Heart right ventricle (tissue), 16 donors: ENCODE measurements around the gene MARCO. TPM values are rescaled to one million over a fixed set of nuclear protein-coding genes. Genes with fewer than 3 reads are reported as not detected.

Experiments
- ATAC-seq, 8 donors: fragments of 200-7000 bp; cut with Tn5 transposase; one replicate each; pipeline ENCODE4 v1.9.1; 2020; ENCODE audit warnings: mild to moderate bottlenecking in 8 of 8, moderate library complexity in 8 of 8, moderate number of reproducible peaks in 1 of 8
- DNase-seq, 2 donors: peaks; one replicate each; pipeline ENCODE4 v3.0.0-alpha.2; 2020
- H3K27ac ChIP-seq, 10 donors: fragments of 200-600 bp; sonication (generic) in 2 of 10; one replicate each; pipeline versions ENCODE4 v1.5.0 to v1.8.0; 2020 to 2022; ENCODE audit warnings: mild to moderate bottlenecking in 3 of 10
- H3K27me3 ChIP-seq, 7 donors: fragments of 200-600 bp; one replicate each; pipeline ENCODE4 v1.8.0; 2021 to 2022; ENCODE audit warnings: mild to moderate bottlenecking in 2 of 7
- H3K36me3 ChIP-seq, 9 donors: fragments of 200-600 bp; sonication (generic) in 1 of 9; one replicate each; pipeline versions ENCODE4 v1.5.0 to v1.8.0; 2020 to 2022; ENCODE audit warnings: mild to moderate bottlenecking in 2 of 9
- H3K4me1 ChIP-seq, 9 donors: fragments of 200-600 bp; sonication (generic) in 1 of 9; one replicate each; pipeline versions ENCODE4 v1.5.0 to v1.8.0; 2020 to 2022; ENCODE audit warnings: mild to moderate bottlenecking in 4 of 9
- H3K4me3 ChIP-seq, 10 donors: fragments of 200-600 bp; sonication (generic) in 2 of 10; one replicate each; pipeline versions ENCODE4 v1.5.0 to v1.8.0; 2020 to 2022; ENCODE audit warnings: mild to moderate bottlenecking in 7 of 10, moderate library complexity in 2 of 10
- H3K9me3 ChIP-seq, 11 donors: fragments of 200-600 bp in 10 of 11; sonication (generic) in 2 of 11; one replicate each; pipeline versions ENCODE4 v1.5.0 to v1.8.0; 2013 to 2022; ENCODE audit warnings: mild to moderate bottlenecking in 2 of 11, control low read depth in 1 of 11, moderate library complexity in 1 of 11
- CTCF ChIP-seq, 9 donors: fragments of 200-600 bp; sonication (generic) in 2 of 9; IDR thresholded peaks; one replicate each; pipeline versions ENCODE4 v1.5.0 to v1.8.0; 2021 to 2022; ENCODE audit warnings: antibody characterized with exemption in 9 of 9, mild to moderate bottlenecking in 5 of 9, moderate library complexity in 1 of 9
- WGBS, 2 donors: extraction: QIAGEN DNeasy Blood & Tissue Kit; methylation state at CpG; one replicate each; pipeline ENCODE4 v1.1.7; 2013; ENCODE audit warnings: inconsistent platforms in 1 of 2; 5-methylcytosine and 5-hydroxymethylcytosine counted together
- intact Hi-C, 10 donors: fragments of 100-400 bp; cut with DNase I; formaldehyde crosslinking; loops; one replicate each; pipeline versions ENCODE4 v1.11.1 to v1.14.2; 2022
- long read RNA-seq, 3 donors: library from polyadenylated mRNA; unstranded; transcript quantifications; one replicate each; pipeline ENCODE4 v2.0.0, GENCODE V29; 2020 to 2021
- polyA plus RNA-seq, 2 donors: library from polyadenylated mRNA; stranded (reverse); fragments of 200-250 nt; gene quantifications; one replicate each; pipeline ENCODE4 v1.2.3, GENCODE V29; 2013
- total RNA-seq, 10 donors: library from RNA; stranded (reverse); fragmentation: NEBNext Ultra II Directional in 3 of 10; extraction: Animal tissue kit (Norgen Biotek cat#: 25700) in 3 of 10; gene quantifications; one replicate each; pipeline versions ENCODE4 v1.2.1 to v1.2.4, GENCODE V29; 2021 to 2023
- donor health status: Arrhythmogenic right ventricular cardiomyopathy.
- donor health status: ischemic (EF 13 %, LVEDD 7.1; RV severe dilation, severe dysfunction).
- donor health status: healthy with polysubstance abuse.
- donor health status: DM: no; HTN: yes; CAD: no.
- donor health status: DM: no; HTN: no; CAD: no.
- donor health status: ischemic (EF 25% LVEDD 6.9; RV normal size, moderate dysfunction).
- donor health status: ischemic (EF 25% LVEDD 5.7; RV mildly dilated, moderate dysfunction).
- donor health status: healthy.
- donor health status: DM: yes; HTN: yes; CAD: no.
- donor health status: Ischemic cardiomyopathy.
- donor health status: ischemic (EF 35%, LVEDD 5.7; RV mildly dilated, moderate dysfunction).
- donor health status: nonischemic (EF 11% LVEDD 7.7; RV severe dilation, severe dysfunction).
- donor health status: DM: yes; HTN: yes; CAD: no.
- donor health status: PGD.
- donor health status: ischemic (EF 29% LVEDD 5.4; RV normal size, mild dysfunction).
- donor health status: nonischemic (EF 23%, LVEDD 6.1; RV moderate dilation, normal function).

MARCO gene
- total RNA-seq = 10 to 100 TPM in 3 of 10 donors, 1 to 10 TPM in 5, under 1 TPM in 2; 0.47 to 31.2 (median 3.2) TPM
- 10 to 100 TPM in 1 of 2 donors, under 1 TPM in 1; 0.66 to 10.1 TPM for polyA plus RNA-seq
- long read RNA-seq, donor 1, transcript MARCO-201 (17 exons, 1,838 nt) = major isoform, 6 of 8 reads
- long read RNA-seq, donor 1, partial matches to known transcripts = 1 of 8 reads
- long read RNA-seq, donor 1, other reads (novel, unspliced or antisense) = 1 of 8 reads
- long read RNA-seq, donor 2, partial matches to known transcripts = 1 of 3 reads
- long read RNA-seq, donor 2, other reads (novel, unspliced or antisense) = 0 of 3 reads
- long read RNA-seq, donor 3, transcript MARCO-201 (17 exons, 1,838 nt) = major isoform, 5 of 10 reads
- long read RNA-seq, donor 3, partial matches to known transcripts = 4 of 10 reads
- long read RNA-seq, donor 3, other reads (novel, unspliced or antisense) = 1 of 10 reads

- intact Hi-C loops = no loop called here
- peak in 4 of 8 donors; percentile 24 to 41 (median 30) for ATAC-seq
- no peak for DNase-seq
- WGBS, 2 donors = 66 to 74% methylated on average over 7 of the region's 7 CpGs
- H3K27me3 ChIP-seq = peaks cover 0 to 17% (median 0%) of the 10 kb centered on the region in 7 donors
- H3K4me3 ChIP-seq = peak within 1 kb of the TSS in 1 of 10 donors; percentile 29
- peaks cover 0 to 52% (median 0%) of the 10 kb centered on the region in 9 donors for H3K4me1 ChIP-seq
- H3K27ac ChIP-seq = peak within 1 kb of the TSS in 1 of 10 donors; percentile 65
- TF ChIP-seq CTCF (IDR thresholded peaks at IDR 0.05) = no peak
- no peaks in the 10 kb centered on the region for H3K36me3 ChIP-seq
- no peaks in the 10 kb centered on the region for H3K9me3 ChIP-seq
These were observed at the start of gene MARCO for GRCh38 chr2:118942031-118942430. Gene MARCO (plus strand): TSS chr2:118942194. CDS start chr2:118942301, 107 bp downstream.

DNA sequence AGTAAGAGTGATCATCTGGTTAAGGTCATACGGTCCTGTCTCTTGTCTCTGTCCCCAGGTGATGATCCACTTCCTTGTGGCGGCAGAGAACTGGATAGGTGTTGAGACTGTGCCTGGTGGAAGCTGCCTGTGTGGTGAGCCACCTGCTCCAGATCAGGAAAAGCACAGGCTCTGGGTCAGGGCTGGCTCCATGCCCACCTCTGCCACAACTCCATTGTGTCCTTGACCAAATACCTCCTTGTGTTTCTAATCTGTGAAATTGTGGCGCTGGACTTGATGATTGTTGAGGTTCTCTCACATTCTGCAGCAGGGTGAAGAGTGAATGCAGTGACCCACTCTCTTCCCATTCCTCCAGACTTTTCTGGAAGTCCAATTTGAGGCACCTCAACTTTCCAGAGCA, 48.9 kb upstream of the MARCO start:
- Histone ChIP-seq H3K36me3 (no peaks in the 10 kb centered on the region), H3K27me3 (peaks cover 0 to 7% (median 0%) of the 10 kb centered on the region in 7 donors), H3K9me3 (peaks cover 0 to 33% (median 18%) of the 10 kb centered on the region in 11 donors), H3K4me1 (no peaks in the 10 kb centered on the region), H3K4me3 (no peak overlapping the region), H3K27ac (no peak overlapping the region)
- no peak for DNase-seq
- ATAC-seq = no peak
- no peak for TF ChIP-seq CTCF (IDR thresholded peaks at IDR 0.05)
- WGBS, 2 donors = 83 to 92% methylated on average over 3 of the region's 3 CpGs
- intact Hi-C loops = no loop called here

- no peak for TF ChIP-seq CTCF (IDR thresholded peaks at IDR 0.05)
- 70 to 80% methylated on average over 11 of the region's 11 CpGs for WGBS, 2 donors
- H3K36me3 ChIP-seq = no peaks in the 10 kb centered on the region
- intact Hi-C loops = no loop called here
- no peak overlapping the region for H3K27ac ChIP-seq
- ATAC-seq (peak in 3 of 8 donors; percentile 13 to 49 (median 33)), DNase-seq (no peak)
- H3K4me1 ChIP-seq = peaks cover 0 to 24% (median 0%) of the 10 kb centered on the region in 9 donors
- no peak overlapping the region for H3K4me3 ChIP-seq
- no peaks in the 10 kb centered on the region for H3K9me3 ChIP-seq
- peaks cover 0 to 12% (median 0%) of the 10 kb centered on the region in 7 donors for H3K27me3 ChIP-seq
These were observed 39.5 kb upstream of the MARCO start for GRCh38 chr2:118902266-118903028.

DNA sequence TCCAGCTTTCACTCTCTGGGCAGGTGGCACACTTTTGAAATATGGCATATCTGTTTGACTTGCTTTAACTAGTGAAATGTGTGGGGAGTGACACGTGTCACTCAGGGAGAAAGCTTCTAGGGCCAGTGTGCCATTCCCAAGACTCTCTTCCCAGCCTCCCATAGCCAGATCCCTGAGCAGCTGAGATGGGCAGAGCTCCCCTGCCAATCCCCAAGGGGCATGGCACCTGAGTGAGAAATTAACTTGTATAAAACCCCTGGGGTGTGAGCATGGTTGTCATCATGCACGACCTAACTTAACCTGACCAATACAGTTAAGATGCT, 39.0 kb upstream of the MARCO start:
- Histone ChIP-seq H3K9me3 (no peaks in the 10 kb centered on the region), H3K36me3 (no peaks in the 10 kb centered on the region), H3K4me1 (peaks cover 0 to 24% (median 0%) of the 10 kb centered on the region in 9 donors), H3K4me3 (no peak overlapping the region), H3K27ac (no peak overlapping the region), H3K27me3 (peaks cover 0 to 12% (median 0%) of the 10 kb centered on the region in 7 donors)
- DNase-seq (no peak), ATAC-seq (no peak)
- intact Hi-C loops = no loop called here
- TF ChIP-seq CTCF (IDR thresholded peaks at IDR 0.05) = no peak
- WGBS, 2 donors = 66 to 71% methylated on average over 2 of the region's 2 CpGs
